K562 (cell line): ENCODE data around the gene GIT2. TPM values are rescaled to one million over a fixed set of nuclear protein-coding genes. Genes with fewer than 3 reads are reported as not detected.

Experiments
- ATAC-seq: fragments of 200-7000 bp; cut with Tn5 transposase; 3 replicates; pipeline ENCODE4 v1.9.1; 2020; ENCODE audit warnings: moderate library complexity
- BruUV-seq: library from RNA; stranded (reverse); fragments of 400-500 nt; replicated peaks from 2 replicates; lab custom pipeline; 2021; lab: Mats Ljungman, UMichigan
- CTCF ChIA-PET: fragments of 300-600 bp; formaldehyde crosslinking; extraction: SDS; loops from one replicate; lab custom pipeline; 2021; ENCODE audit warnings: low intra/inter-chr PET ratio; lab: Yijun Ruan, JAX
- POLR2A ChIA-PET: fragments of 300-600, 350-650 bp; sonication (Branson Sonifier 250); formaldehyde crosslinking; extraction: SDS; loops from one replicate; lab custom pipeline; 2021; ENCODE audit warnings: antibody characterized with exemption, inconsistent platforms; lab: Yijun Ruan, JAX
- DNase-seq, 4 experiments: peaks; one replicate each; pipeline versions ENCODE4 v3.0.0 to v3.0.0-alpha.2; 2011 to 2018; ENCODE audit warnings: low spot score in 3 of 4, mixed read lengths in 3 of 4; ENCODE audit errors: extremely low read depth in 1 of 4
- FAIRE-seq: peaks from 2 replicates; lab custom pipeline; 2011; peaks lifted over from hg19 to GRCh38; lab: Jason Lieb, UNC
- H2AFZ ChIP-seq: 2 replicates; pipeline ENCODE4 v1.6.0; 2011; ENCODE audit warnings: low read depth, low read length, control low read depth, inconsistent platforms
- H3K27ac ChIP-seq: fragments of 200-600 bp; 3 replicates; pipeline ENCODE4 v1.8.0; 2011; ENCODE audit warnings: low read depth, mild to moderate bottlenecking, control low read depth, inconsistent platforms, low read length, moderate library complexity, mixed read lengths; ENCODE audit errors: extremely low read depth
- H3K27me3 ChIP-seq, 2 experiments: fragments of 300-600 bp in 1 of 2; 2 replicates in 1 of 2; 3 replicates in 1 of 2; pipeline versions ENCODE4 v1.6.0 to v1.8.0; 2011; ENCODE audit warnings: inconsistent platforms in 2 of 2, low read length in 2 of 2, mild to moderate bottlenecking in 1 of 2, mixed read lengths in 1 of 2, moderate library complexity in 1 of 2; ENCODE audit not compliant: control insufficient read depth in 2 of 2, insufficient read depth in 2 of 2
- H3K36me3 ChIP-seq: fragments of 300-600 bp; 3 replicates; pipeline ENCODE4 v1.8.0; 2011; ENCODE audit warnings: mild to moderate bottlenecking, low read length, inconsistent platforms; ENCODE audit not compliant: control insufficient read depth, insufficient read depth
- H3K4me1 ChIP-seq, 2 experiments: fragments of 200-600 bp in 1 of 2; replicated peaks in 1 of 2; 2 replicates in 1 of 2; 3 replicates in 1 of 2; pipeline versions ENCODE4 v1.5.1 to v1.8.0; 2011; ENCODE audit warnings: inconsistent platforms in 2 of 2, low read length in 2 of 2, mild to moderate bottlenecking in 1 of 2, mixed read lengths in 1 of 2, moderate library complexity in 1 of 2; ENCODE audit not compliant: control insufficient read depth in 2 of 2, insufficient read depth in 2 of 2
- H3K4me2 ChIP-seq: 2 replicates; pipeline ENCODE4 v1.6.1; 2011; ENCODE audit warnings: low read length, control low read depth, inconsistent platforms, mixed read lengths; ENCODE audit not compliant: insufficient read depth
- H3K4me3 ChIP-seq: fragments of 200-600 bp; sonication (generic), shearing (Covaris generic); 2 replicates; pipeline ENCODE4 v1.5.1; 2016; ENCODE audit warnings: control low read depth, inconsistent platforms
- H3K79me2 ChIP-seq: fragments of 200-600 bp; 3 replicates; pipeline ENCODE4 v1.8.0; 2011; ENCODE audit warnings: low read length, inconsistent platforms; ENCODE audit not compliant: control insufficient read depth, insufficient read depth
- H3K9ac ChIP-seq, 2 experiments: 2 replicates each; pipeline versions ENCODE4 v1.6.0 to v1.6.1; 2011; ENCODE audit warnings: low read depth in 2 of 2, low read length in 2 of 2, control low read depth in 1 of 2, inconsistent platforms in 1 of 2, mild to moderate bottlenecking in 1 of 2, mixed read lengths in 1 of 2; ENCODE audit not compliant: insufficient read depth in 1 of 2
- H3K9me1 ChIP-seq: one replicate; pipeline ENCODE4 v1.6.0; 2011; ENCODE audit warnings: inconsistent platforms, mild to moderate bottlenecking, low read length, moderate library complexity; ENCODE audit not compliant: control insufficient read depth, insufficient read depth
- H3K9me3 ChIP-seq: replicated peaks from 2 replicates; pipeline ENCODE4 v1.5.1; 2011; ENCODE audit warnings: low read depth, low read length, inconsistent platforms; ENCODE audit not compliant: control insufficient read depth, insufficient read depth
- H4K20me1 ChIP-seq: replicated peaks from 2 replicates; pipeline ENCODE4 v1.6.1; 2011; ENCODE audit warnings: low read length, inconsistent platforms, mixed read lengths; ENCODE audit not compliant: control insufficient read depth, insufficient read depth
- ASH1L ChIP-seq: fragments of 450-650 bp; IDR thresholded peaks from 2 replicates; pipeline ENCODE4 v1.6.1; 2018; ENCODE audit warnings: borderline replicate concordance, mild to moderate bottlenecking, low read depth; ENCODE audit not compliant: partially characterized antibody
- CC2D1A ChIP-seq: fragments of 450-650 bp; IDR thresholded peaks from 2 replicates; pipeline ENCODE4 v1.6.1; 2017; ENCODE audit warnings: mild to moderate bottlenecking
- ID3 ChIP-seq, 2 experiments: fragments of 250-450 bp in 1 of 2; fragments of 450-650 bp in 1 of 2; sonication (Bioruptor Pico) in 1 of 2; IDR thresholded peaks; 2 replicates each; pipeline versions ENCODE4 v1.6.1 to v1.8.0; 2016 to 2021; ENCODE audit warnings: mild to moderate bottlenecking in 2 of 2, moderate library complexity in 2 of 2, missing compliant biosample characterization in 1 of 2, missing genetic modification characterization in 1 of 2
- NKRF ChIP-seq: fragments of 450-650 bp; IDR thresholded peaks from 2 replicates; pipeline ENCODE4 v1.6.1; 2016; ENCODE audit warnings: borderline replicate concordance
- NRF1 ChIP-seq, 2 experiments: fragments of 450-650 bp; IDR thresholded peaks in 1 of 2; conservative IDR thresholded peaks in 1 of 2; 2 replicates each; pipeline ENCODE4 v1.6.1; 2014; ENCODE audit warnings: mild to moderate bottlenecking in 2 of 2
- SAP30 ChIP-seq: fragments of 200-600 bp; sonication (generic); IDR thresholded peaks from 2 replicates; pipeline ENCODE4 v1.6.1; 2012; ENCODE audit warnings: borderline replicate concordance, low read depth, mild to moderate bottlenecking, moderate library complexity, low read length, control low read depth, inconsistent platforms; ENCODE audit not compliant: insufficient read depth, poor library complexity, severe bottlenecking
- TAL1 ChIP-seq: fragments of 450-650 bp; IDR thresholded peaks from 2 replicates; pipeline ENCODE4 v1.6.1; 2016; ENCODE audit warnings: mild to moderate bottlenecking
- THRAP3 ChIP-seq: fragments of 450-650 bp; IDR thresholded peaks from 2 replicates; pipeline ENCODE4 v1.6.1; 2016; ENCODE audit warnings: mild to moderate bottlenecking, inconsistent platforms, borderline replicate concordance
- XRCC5 ChIP-seq: fragments of 200-400 bp; formaldehyde crosslinking; IDR thresholded peaks from 2 replicates; pipeline ENCODE4 v1.6.1; 2017; ENCODE audit warnings: low read depth, mild to moderate bottlenecking, low read length
- ZNF143 ChIP-seq: sonication (generic); formaldehyde crosslinking; IDR thresholded peaks from 2 replicates; pipeline ENCODE4 v1.9.0; 2022; ENCODE audit warnings: mild to moderate bottlenecking, missing genetic modification reagents
- in situ Hi-C: fragments of 300-500 bp; cut with MboI; formaldehyde crosslinking; loops from 4 replicates; pipeline ENCODE4 v1.15.0; 2018; ENCODE audit warnings: inconsistent platforms, mixed read lengths
- intact Hi-C: fragments of 100-400 bp; cut with micrococcal nuclease; formaldehyde crosslinking; loops from 2 replicates; pipeline ENCODE4 v1.14.2; 2022
- polyA plus RNA-seq, 8 experiments: library from polyadenylated mRNA; depleted of rRNA in 4 of 8; stranded (reverse) in 5 of 8; unstranded in 3 of 8; fragments of >200 nt; fragmentation: Nextera tagmentation in 2 of 8; fragmentation: Illumina TruSeq in 1 of 8; extraction: Ambion mirVana in 2 of 8; extraction: Trizol in 1 of 8; gene quantifications; 2 replicates each; pipeline versions ENCODE4 v1.2.1 to v1.2.3, GENCODE V29; 2011 to 2014; ENCODE audit warnings: inconsistent platforms in 1 of 8, missing spikeins in 1 of 8
- total RNA-seq, 7 experiments: library from RNA; depleted of rRNA in 6 of 7; stranded (reverse); fragments of >200 nt in 6 of 7; fragmentation: Illumina TruSeq in 2 of 7; extraction: Trizol in 2 of 7; gene quantifications; 2 replicates each; pipeline versions ENCODE4 v1.2.1 to v1.2.3, GENCODE V29; 2011 to 2021; ENCODE audit warnings: low replicate concordance in 1 of 7
- TF ChIP-seq, protein P1 (sequence below): fragments of 250-450 bp; sonication (Bioruptor Pico); IDR thresholded peaks from 2 replicates; pipeline ENCODE4 v1.8.0; 2021; ENCODE audit warnings: moderate library complexity, mild to moderate bottlenecking, inconsistent platforms

Gene GIT2
- total and polyA plus RNA-seq, 9 of the 15 experiments (the other 6 are each of a cell fraction or from before 2014, with no cell fraction given), result 4.0 to 30.4 (median 23.5) TPM

GRCh38 chr12:109982210-109982609 lies 14.0 kb downstream of the GIT2 start:
- Histone ChIP-seq H2AFZ (no peak overlapping the region), H3K9me3 (no peaks in the 10 kb centered on the region), H3K79me2 (no peaks in the 10 kb centered on the region), H3K27ac (no peak overlapping the region), H4K20me1 (no peaks in the 10 kb centered on the region), H3K4me3 (no peak overlapping the region), H3K27me3 (no peaks in the 10 kb centered on the region), H3K9ac (no peak overlapping the region), H3K9me1 (no peaks in the 10 kb centered on the region), H3K36me3 (peaks cover 72% of the 10 kb centered on the region), H3K4me2 (no peak overlapping the region), H3K4me1 (0 out of 5 replicates have a peak, but pooled peaks cover 0 to 3% of the 10 kb centered on the region in 2 experiments)
- in situ Hi-C loops (no loop called here), intact Hi-C loops (no loop called here)
- ChIA-PET POLR2A (interaction anchor here (0.5 to 0.9 kb wide), 2 partner anchors 58 to 93 kb away, joined by 3 read pairs; no protein-coding TSS in a partner anchor), CTCF (no interaction called here)
- TF ChIP-seq TAL1, result no peak
- TF ChIP-seq, protein P1, sequence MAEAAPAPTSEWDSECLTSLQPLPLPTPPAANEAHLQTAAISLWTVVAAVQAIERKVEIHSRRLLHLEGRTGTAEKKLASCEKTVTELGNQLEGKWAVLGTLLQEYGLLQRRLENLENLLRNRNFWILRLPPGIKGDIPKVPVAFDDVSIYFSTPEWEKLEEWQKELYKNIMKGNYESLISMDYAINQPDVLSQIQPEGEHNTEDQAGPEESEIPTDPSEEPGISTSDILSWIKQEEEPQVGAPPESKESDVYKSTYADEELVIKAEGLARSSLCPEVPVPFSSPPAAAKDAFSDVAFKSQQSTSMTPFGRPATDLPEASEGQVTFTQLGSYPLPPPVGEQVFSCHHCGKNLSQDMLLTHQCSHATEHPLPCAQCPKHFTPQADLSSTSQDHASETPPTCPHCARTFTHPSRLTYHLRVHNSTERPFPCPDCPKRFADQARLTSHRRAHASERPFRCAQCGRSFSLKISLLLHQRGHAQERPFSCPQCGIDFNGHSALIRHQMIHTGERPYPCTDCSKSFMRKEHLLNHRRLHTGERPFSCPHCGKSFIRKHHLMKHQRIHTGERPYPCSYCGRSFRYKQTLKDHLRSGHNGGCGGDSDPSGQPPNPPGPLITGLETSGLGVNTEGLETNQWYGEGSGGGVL (CRISPR knock-in tag), result no peak
- no peak for TF ChIP-seq NKRF
- TF ChIP-seq ZNF143 (CRISPR knock-in tag), result no peak
- TF ChIP-seq XRCC5, result no peak
- TF ChIP-seq ID3 (CRISPR knock-in tag; IDR thresholded peaks at IDR 0.05), result no peak
- no peak for TF ChIP-seq ID3 (tag; IDR thresholded peaks at IDR 0.05)
- TF ChIP-seq SAP30, result no peak
- no peak for TF ChIP-seq ASH1L
- no peak for TF ChIP-seq THRAP3
- no peak for TF ChIP-seq CC2D1A
- TF ChIP-seq NRF1 (conservative IDR thresholded peaks at IDR 0.05 in 1 of 2, IDR thresholded peaks at IDR 0.05 in 1 of 2), result no peak
- FAIRE-seq (no peak), DNase-seq (no peak), ATAC-seq (no peak)
- no TSS peak for BruUV-seq
